IPS-15b (cell line): ENCODE measurements around the gene RANBP10.
"Not testable (repeated sequence)": the region's sequence is repeated elsewhere in the genome, so short reads cannot be mapped to it uniquely, and the experiment has no call there.

Source experiments
- H3K27me3 ChIP-seq: one replicate; pipeline ENCODE4 v1.6.1; 2013; ENCODE audit warnings: low read length; ENCODE audit not compliant: control insufficient read depth, insufficient read depth
- H3K36me3 ChIP-seq: one replicate; pipeline ENCODE4 v1.6.1; 2013; ENCODE audit warnings: low read length; ENCODE audit not compliant: control insufficient read depth, insufficient read depth
- H3K4me1 ChIP-seq: one replicate; pipeline ENCODE4 v1.6.1; 2013; ENCODE audit warnings: mild to moderate bottlenecking, low read length; ENCODE audit not compliant: control insufficient read depth, insufficient read depth
- H3K4me3 ChIP-seq: one replicate; pipeline ENCODE4 v1.5.1; 2013; ENCODE audit warnings: low read depth, low read length
- H3K9ac ChIP-seq: one replicate; pipeline ENCODE4 v1.6.1; 2013; ENCODE audit warnings: low read depth, mild to moderate bottlenecking, low read length
- H3K9me3 ChIP-seq: one replicate; pipeline ENCODE4 v1.6.1; 2013; ENCODE audit warnings: mild to moderate bottlenecking, low read length; ENCODE audit not compliant: control insufficient read depth, insufficient read depth

The RANBP10 gene

DNA sequence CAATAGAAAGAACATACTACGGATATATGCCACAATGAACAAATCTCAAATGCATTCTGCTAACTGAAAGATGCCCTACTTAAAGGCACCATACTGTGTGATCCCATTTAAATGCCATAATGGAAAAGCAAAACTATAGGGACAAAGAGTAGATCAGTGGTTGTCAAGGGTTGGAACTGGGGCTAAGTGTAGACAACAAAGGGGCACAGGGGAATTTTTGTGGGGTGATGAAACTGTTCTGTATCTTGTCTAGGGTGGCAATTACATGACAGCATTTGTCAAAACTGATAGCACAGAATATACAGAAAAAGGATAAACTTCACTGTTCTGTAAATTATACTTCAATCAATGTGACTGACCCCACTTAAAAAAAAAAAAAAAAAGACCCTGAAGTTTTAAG lies 104.9 kb downstream of the RANBP10 start:
- Histone ChIP-seq H3K9me3 (no peaks in the 10 kb centered on the region), H3K36me3 (no peaks in the 10 kb centered on the region), H3K4me1 (peaks cover 2% of the 10 kb centered on the region), H3K9ac (no peak overlapping the region), H3K27me3 (no peaks in the 10 kb centered on the region), H3K4me3 (no peak overlapping the region)

- Histone ChIP-seq H3K9me3 (no peaks in the 10 kb centered on the region), H3K4me3 (no peak overlapping the region), H3K27me3 (no peaks in the 10 kb centered on the region), H3K36me3 (no peaks in the 10 kb centered on the region), H3K4me1 (peaks cover 2% of the 10 kb centered on the region), H3K9ac (no peak overlapping the region)
Measured at GRCh38 chr16:67699265-67699664, 107.1 kb downstream of the RANBP10 start.

GRCh38 chr16:67697422-67698185 lies 108.8 kb downstream of the RANBP10 start:
- no peaks in the 10 kb centered on the region for H3K36me3 ChIP-seq
- H3K4me1 ChIP-seq, result peaks cover 2% of the 10 kb centered on the region
- H3K4me3 ChIP-seq, result no peak overlapping the region
- no peak overlapping the region for H3K9ac ChIP-seq
- no peaks in the 10 kb centered on the region for H3K27me3 ChIP-seq
- H3K9me3 ChIP-seq, result no peaks in the 10 kb centered on the region

DNA sequence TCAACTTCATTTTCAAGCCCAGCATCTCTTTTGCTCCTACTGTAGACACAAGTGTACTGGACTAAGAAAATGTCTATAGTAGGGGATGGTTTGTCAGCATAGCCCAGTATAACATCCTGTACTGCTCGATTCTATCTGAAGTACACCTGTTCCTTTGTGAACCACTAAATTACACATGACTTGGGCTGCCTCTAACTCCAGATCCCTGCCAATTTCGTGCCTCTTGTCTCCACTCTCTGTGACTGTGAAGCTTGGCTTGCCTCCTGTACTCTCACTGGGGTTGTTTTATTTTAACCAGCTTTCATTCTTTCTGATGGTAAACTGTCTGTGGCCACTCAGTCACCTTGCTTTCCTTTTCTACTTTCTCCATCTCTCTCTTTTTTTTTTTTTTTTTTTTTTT lies 111.7 kb downstream of the RANBP10 start:
- H3K9me3 ChIP-seq, result no peaks in the 10 kb centered on the region
- H3K36me3 ChIP-seq, result no peaks in the 10 kb centered on the region
- H3K4me3 ChIP-seq, result no peak overlapping the region
- no peak overlapping the region for H3K9ac ChIP-seq
- no peaks in the 10 kb centered on the region for H3K4me1 ChIP-seq
- no peaks in the 10 kb centered on the region for H3K27me3 ChIP-seq

- H3K4me3 ChIP-seq, H3K9ac ChIP-seq: not testable (repeated sequence)
Measured at GRCh38 chr16:67693517-67694285, 112.7 kb downstream of the RANBP10 start.

GRCh38 chr16:67685388-67686112 lies 120.8 kb downstream of the RANBP10 start:
- Histone ChIP-seq H3K36me3 (peaks cover 10% of the 10 kb centered on the region), H3K4me3 (no peak overlapping the region), H3K27me3 (no peaks in the 10 kb centered on the region), H3K9me3 (no peaks in the 10 kb centered on the region), H3K4me1 (no peaks in the 10 kb centered on the region), H3K9ac (no peak overlapping the region)

More at GRCh38 chr16:67693517-67694285, 112.7 kb downstream of the RANBP10 start:
- H3K4me1 ChIP-seq, H3K36me3 ChIP-seq, H3K27me3 ChIP-seq, H3K9me3 ChIP-seq: not testable (repeated sequence)

DNA sequence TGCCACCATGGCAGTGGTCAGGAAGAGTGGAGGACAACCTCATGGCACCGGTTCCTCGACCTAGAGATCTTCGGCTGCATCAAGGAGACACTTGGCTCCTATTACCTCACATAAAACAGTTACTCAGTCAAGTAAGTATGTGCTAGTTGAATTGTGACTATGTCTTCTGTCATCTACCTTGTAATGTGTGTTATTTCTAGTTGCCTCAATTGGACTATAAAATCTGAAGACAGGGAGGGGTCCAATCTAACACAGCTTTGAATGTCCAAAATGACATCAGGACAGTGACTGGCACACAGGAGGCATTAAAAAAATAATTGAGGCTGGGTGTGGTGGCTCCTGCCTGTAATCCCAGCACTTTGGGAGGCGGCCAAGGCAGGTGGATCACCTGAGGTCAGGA lies 122.6 kb downstream of the RANBP10 start:
- no peak overlapping the region for H3K9ac ChIP-seq
- no peaks in the 10 kb centered on the region for H3K4me1 ChIP-seq
- H3K36me3 ChIP-seq, result peaks cover 10% of the 10 kb centered on the region
- no peaks in the 10 kb centered on the region for H3K27me3 ChIP-seq
- H3K9me3 ChIP-seq, result no peaks in the 10 kb centered on the region
- H3K4me3 ChIP-seq, result no peak overlapping the region

GRCh38 chr16:67679935-67680897 lies 126.1 kb downstream of the RANBP10 start:
- H3K4me1 ChIP-seq, result no peaks in the 10 kb centered on the region
- H3K9ac ChIP-seq, result no peak overlapping the region
- H3K9me3 ChIP-seq, result no peaks in the 10 kb centered on the region
- H3K27me3 ChIP-seq, result no peaks in the 10 kb centered on the region
- H3K36me3 ChIP-seq, result peaks cover 12% of the 10 kb centered on the region
- H3K4me3 ChIP-seq, result no peak overlapping the region

GRCh38 chr16:67678354-67679023 lies 127.9 kb downstream of the RANBP10 start:
- no peaks in the 10 kb centered on the region for H3K9me3 ChIP-seq
- peaks cover 6% of the 10 kb centered on the region for H3K36me3 ChIP-seq
- no peak overlapping the region for H3K4me3 ChIP-seq
- no peaks in the 10 kb centered on the region for H3K27me3 ChIP-seq
- no peak overlapping the region for H3K9ac ChIP-seq
- H3K4me1 ChIP-seq, result no peaks in the 10 kb centered on the region

GRCh38 chr16:67677712-67678111 lies 128.6 kb downstream of the RANBP10 start:
- H3K4me3 ChIP-seq, result no peak overlapping the region
- H3K36me3 ChIP-seq, result peaks cover 6% of the 10 kb centered on the region
- no peaks in the 10 kb centered on the region for H3K9me3 ChIP-seq
- H3K4me1 ChIP-seq, result peaks cover 2% of the 10 kb centered on the region
- no peak overlapping the region for H3K9ac ChIP-seq
- H3K27me3 ChIP-seq, result no peaks in the 10 kb centered on the region
